Measurements from ENCODE around the gene C14orf93.

The C14orf93 gene

GRCh38 chr14:23045419-23046357 is 35.7 kb upstream of the C14orf93 start:
- peak; percentile 10 for DNase-seq (ENCODE audit: low read depth)

DNA sequence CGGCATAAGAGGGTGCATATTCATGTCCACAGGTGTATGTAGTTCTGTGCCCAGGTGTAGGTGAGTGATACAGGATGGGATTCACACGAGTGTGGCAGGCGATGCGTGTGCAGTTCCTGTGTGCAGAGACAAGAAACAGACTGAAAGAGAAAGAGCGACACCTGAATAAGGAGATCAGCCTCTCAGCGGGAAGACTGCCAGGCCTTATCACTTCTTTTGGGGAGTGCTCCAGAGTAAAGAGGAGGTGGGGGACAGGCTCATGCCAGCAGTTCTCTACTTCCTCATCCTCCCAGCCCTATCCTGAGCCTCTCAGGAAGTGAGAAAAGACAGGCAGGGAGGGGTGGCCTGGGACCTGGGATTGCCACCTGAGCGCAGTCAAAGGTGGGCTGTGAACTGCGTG is 34.9 kb upstream of the C14orf93 start:
- DNase-seq (ENCODE audit: low read depth): no peak

- no peak for DNase-seq (ENCODE audit: low read depth)
Measured at GRCh38 chr14:23043754-23044153, 33.8 kb upstream of the C14orf93 start.

- DNase-seq (ENCODE audit: low read depth): no peak
Measured at GRCh38 chr14:23043145-23043544, 33.2 kb upstream of the C14orf93 start.

GRCh38 chr14:23042162-23042965 is 32.4 kb upstream of the C14orf93 start, which contains the start of gene PSMB11:
Gene PSMB11 (plus strand): TSS chr14:23042212. CDS start chr14:23042226, 14 bp downstream.
- DNase-seq (ENCODE audit: low read depth): no peak

DNA sequence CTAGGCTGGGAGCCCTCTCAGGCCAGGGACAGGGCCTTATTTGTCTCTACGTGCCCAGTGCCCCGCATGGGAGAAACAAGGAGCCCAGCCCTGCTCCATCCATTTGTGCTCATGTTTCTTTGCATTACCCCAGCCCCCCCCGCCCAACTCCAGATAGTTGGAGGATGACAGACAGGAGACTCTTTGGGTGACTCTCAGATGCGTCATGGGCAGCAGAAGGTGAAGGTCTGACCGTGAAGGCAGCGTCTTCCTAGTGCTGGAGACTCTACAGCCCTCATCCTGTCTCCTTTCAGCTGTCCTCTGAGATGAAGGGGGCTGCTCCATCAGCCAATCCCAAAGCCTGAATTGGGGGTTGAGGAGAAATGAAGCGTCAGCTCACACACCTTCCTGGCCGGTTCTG is 31.8 kb upstream of the C14orf93 start:
- no peak for DNase-seq (ENCODE audit: low read depth)

DNA sequence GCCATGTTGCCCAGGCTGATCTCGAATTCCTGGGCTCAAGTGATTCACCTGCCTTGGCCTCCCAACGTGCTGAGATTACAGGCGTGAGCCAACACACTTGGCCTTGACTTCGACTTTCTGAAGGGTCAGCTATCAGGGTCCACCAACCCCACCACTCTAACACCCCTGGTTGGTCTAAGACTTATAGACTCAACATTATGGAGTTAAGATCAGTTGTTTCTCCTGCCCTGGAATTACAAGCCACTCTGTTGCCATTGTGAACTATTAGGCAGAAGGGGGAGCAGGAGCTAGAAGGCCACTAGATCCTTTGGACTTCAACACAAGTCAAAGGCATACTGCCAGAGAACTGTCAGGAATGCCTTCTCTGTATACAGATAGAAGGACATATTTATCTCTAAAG is 30.2 kb upstream of the C14orf93 start:
- DNase-seq (ENCODE audit: low read depth): no peak

GRCh38 chr14:23035303-23036144 is 25.6 kb upstream of the C14orf93 start:
- DNase-seq (ENCODE audit: low read depth): no peak

DNA sequence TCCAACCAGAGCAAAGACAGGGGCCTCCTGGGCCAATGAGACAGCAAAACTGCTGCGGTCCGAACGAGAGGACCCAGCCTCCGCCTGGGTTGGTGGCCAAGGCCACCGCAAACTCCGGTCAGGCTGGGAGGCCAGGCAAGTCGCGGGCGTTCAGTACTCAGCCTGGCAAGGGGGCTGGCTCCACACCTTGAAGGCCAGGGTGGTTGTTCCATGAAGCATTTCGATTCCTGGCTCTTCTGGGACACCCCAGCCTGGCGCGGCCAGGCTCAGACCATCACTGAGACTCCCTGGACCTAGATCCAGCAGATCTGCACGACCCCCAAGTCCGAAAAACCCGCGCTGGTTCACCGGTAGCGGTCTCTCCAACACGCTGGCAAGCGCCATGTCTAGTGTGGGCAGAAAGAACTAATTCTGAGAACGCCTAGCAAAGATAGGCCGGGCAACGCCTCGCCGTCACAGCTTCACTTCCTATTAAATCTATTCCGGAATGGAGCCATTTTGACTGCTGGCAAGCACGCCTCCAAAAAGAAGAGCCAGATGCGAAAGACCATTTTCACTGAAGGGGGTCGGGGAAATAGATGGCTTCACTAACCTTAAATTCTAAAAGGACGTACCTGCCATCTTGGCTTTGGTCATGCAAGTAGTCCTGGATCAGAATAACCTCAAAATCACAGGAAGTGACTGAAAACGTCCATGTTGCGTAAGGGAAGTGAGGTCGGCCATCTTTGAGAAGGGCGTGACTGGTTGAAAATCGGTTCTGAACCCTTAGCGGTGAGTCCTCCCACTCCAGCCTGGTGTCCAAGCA is 24.8 kb upstream of the C14orf93 start, which contains the start of gene PSMB5:
TSS of gene PSMB5 (minus strand) at position 403 of the 805 bp plus-strand sequence. CDS start at position 384, 19 bp downstream.
- DNase-seq (ENCODE audit: low read depth): peak; percentile 96

DNA sequence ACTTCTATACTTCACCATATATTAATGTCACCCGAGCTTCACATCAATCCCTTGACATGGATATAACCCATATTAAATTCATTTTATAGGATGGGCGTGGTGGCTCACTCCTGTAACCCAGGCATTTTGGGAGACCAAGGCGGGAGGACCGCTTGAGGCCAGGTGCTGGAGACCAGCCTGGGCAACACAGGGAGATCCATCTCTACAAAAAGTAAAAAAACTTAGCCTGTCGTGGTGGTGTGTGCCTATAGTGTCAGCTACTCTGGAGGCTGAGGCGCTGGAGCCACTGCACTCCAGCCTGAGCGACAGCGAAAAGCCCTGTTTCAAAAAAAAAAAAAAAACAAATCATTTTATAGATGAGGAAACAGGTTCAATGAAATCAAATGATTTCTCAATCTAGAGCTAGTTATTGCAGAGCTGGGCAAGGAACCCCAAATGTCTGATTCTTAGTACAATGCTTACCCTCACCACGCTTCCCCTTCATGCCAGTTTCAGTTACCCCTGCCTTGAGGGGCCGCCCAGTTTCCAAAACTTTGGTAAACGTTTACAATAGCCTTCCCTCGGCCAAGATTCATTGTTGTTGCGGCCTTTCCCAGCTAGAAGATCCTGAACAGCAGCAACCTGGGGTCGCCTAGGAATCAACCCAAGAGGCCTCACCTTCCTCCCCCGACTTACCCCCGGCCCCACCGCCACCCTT is 24.0 kb upstream of the C14orf93 start:
- DNase-seq (ENCODE audit: low read depth): no peak

GRCh38 chr14:23033251-23033727 is 23.3 kb upstream of the C14orf93 start:
- DNase-seq (ENCODE audit: low read depth): no peak

- DNase-seq (ENCODE audit: low read depth): peak; percentile 30
Measured at GRCh38 chr14:23030936-23031335, 21.0 kb upstream of the C14orf93 start.

GRCh38 chr14:23028799-23029198 is 18.9 kb upstream of the C14orf93 start:
- no peak for DNase-seq (ENCODE audit: low read depth)

GRCh38 chr14:23025151-23025814 is 15.3 kb upstream of the C14orf93 start:
- DNase-seq (ENCODE audit: low read depth): no peak

DNA sequence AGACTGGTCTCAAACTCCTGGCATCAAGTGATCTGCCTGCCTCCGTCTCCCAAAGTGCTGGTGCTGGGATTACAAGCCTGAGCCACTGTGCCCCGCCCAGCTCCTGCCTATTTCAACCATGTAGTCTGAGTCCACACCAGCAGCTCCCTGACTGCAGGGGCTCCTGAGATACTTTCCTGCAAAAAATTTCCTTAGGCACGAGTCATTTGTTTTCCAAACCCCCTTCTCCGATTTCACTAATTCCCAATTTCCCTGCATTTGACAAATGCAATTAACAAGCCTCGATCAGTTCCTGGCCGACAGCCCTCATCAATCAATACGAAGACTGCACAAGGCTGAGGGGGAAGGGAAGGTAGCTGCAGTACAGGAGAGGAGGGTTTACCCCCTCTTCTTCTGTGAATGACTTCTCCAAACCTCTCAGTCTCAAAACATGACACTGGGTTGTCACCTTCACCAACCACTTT is 14.7 kb upstream of the C14orf93 start:
- no peak for DNase-seq (ENCODE audit: low read depth)

DNA sequence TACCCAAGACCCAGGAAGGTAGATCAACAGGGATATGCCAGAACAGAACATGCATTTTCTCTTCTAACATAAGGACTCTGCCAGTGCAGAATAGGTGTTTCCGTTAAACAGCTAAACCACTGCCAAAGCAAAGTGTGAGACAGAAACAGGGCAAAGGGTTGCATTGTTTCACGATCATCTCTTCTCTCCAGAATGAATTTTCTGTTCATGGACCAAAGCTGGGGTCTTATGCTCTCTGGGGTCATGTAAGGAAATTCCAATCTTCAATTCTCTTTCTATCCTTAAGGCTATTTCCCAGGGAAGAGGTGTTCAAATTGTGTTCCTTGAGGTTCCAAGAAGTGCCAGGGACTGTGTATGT is 13.8 kb upstream of the C14orf93 start:
- DNase-seq (ENCODE audit: low read depth): no peak

DNA sequence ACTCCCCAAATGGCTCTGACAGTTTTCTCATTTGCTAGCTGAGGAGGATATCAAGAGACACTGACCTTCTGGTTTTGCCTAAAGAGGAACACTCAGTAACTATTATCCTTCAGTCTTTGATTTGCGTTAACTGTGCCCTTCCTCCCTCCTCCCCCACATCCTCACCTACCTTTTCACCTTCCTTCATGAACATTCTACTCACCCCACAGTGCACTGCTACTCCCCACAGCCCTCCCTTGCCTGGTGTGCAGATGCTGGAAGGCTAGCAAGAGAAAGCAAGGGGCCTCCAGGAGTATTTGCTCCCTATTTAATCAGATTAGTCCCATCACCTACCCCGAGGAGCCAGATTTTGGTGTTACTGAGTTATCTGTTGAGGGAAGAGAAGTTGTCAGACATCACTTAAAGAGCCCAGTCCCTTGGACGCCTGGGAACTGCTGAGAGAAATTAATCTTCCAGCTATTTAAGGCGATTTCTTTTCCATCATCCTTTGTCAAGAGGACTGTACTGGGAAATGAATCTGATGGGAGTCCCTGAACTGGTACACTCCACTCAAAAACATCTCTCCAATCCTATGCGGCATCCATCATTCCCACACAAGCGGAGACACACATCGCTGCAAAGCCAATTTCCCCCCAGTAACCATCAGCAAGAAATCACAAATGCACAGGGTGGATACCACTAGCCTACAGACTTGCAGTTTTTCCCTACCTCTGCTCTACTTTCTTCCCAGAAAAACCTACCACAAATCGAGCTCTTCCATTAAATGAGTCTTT is 13.3 kb upstream of the C14orf93 start:
- DNase-seq (ENCODE audit: low read depth): no peak

DNA sequence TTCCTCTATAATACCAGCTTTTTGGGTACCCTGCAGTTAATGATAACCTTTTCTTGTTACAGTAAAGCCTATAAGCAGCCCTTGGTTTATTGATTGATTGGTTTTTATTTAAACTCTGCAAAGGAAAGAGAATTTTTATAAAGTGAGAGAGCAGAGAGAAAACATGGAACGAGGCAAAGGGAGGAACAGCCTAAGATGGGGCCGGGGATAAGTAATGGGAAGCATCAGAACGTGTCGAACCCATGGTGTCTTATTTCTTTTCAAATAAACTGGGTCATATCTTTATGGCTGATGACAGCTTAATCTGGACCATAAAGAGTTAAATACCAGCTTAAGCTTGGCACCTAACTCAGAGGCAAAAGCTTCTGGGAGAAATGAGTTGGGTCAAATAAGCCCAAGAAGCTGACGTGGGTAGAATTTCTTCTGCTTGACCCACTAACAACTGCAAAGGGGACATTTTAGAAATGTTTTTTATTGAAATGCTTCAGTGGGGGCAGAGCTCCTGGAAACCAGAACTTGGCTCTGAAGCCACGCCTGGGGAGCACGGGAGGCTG is 12.0 kb upstream of the C14orf93 start:
- DNase-seq (ENCODE audit: low read depth): no peak

- DNase-seq (ENCODE audit: low read depth): no peak
Measured at GRCh38 chr14:23021434-23021833, 11.5 kb upstream of the C14orf93 start.
